Vagina (tissue), 2 donors: ENCODE data around the gene DHX35. TPM values are rescaled to one million over a fixed set of nuclear protein-coding genes. Genes with fewer than 3 reads are reported as not detected.

Experiments
- DNase-seq, 2 donors: peaks; one replicate each; pipeline ENCODE4 v3.0.0-alpha.2; 2017; ENCODE audit errors: extremely low spot score in 2 of 2
- H3K27ac ChIP-seq: fragments of 200-600 bp; sonication (generic); one replicate; pipeline ENCODE4 v1.5.1; 2019
- H3K27me3 ChIP-seq: fragments of 200-600 bp; sonication (generic); one replicate; pipeline ENCODE4 v1.5.1; 2019
- H3K36me3 ChIP-seq, 2 donors: fragments of 200-600 bp; sonication (generic); one replicate each; pipeline ENCODE4 v1.5.1; 2017 to 2019
- H3K4me1 ChIP-seq: fragments of 200-600 bp; sonication (generic); one replicate; pipeline ENCODE4 v1.5.1; 2019
- H3K4me3 ChIP-seq, 2 donors: fragments of 200-600 bp; sonication (generic); 1 replicate in 1 of 2; 2 replicates in 1 of 2; pipeline ENCODE4 v1.5.1; 2016 to 2019
- H3K9me3 ChIP-seq: fragments of 200-600 bp; sonication (generic); one replicate; pipeline ENCODE4 v1.5.1; 2019
- POLR2A ChIP-seq, 2 donors: fragments of 450-650 bp; IDR thresholded peaks; one replicate each; pipeline ENCODE4 v1.6.1; 2017; ENCODE audit warnings: antibody characterized with exemption in 2 of 2, mild to moderate bottlenecking in 2 of 2, moderate library complexity in 2 of 2
- POLR2AphosphoS5 ChIP-seq, 2 donors: sonication (generic); formaldehyde crosslinking; IDR thresholded peaks; one replicate each; pipeline ENCODE4 v1.9.0; 2017; ENCODE audit warnings: antibody characterized with exemption in 2 of 2, mild to moderate bottlenecking in 2 of 2, low read depth in 1 of 2; ENCODE audit not compliant: insufficient read depth in 1 of 2
- intact Hi-C: fragments of 100-400 bp; cut with DNase I; formaldehyde crosslinking; loops from one replicate; pipeline ENCODE4 v1.15.1; 2023
- total RNA-seq: library from RNA; depleted of rRNA; stranded (reverse); fragments of >200 nt; gene quantifications from one replicate; pipeline ENCODE4 v1.2.3, GENCODE V29; 2016
- TF ChIP-seq, protein P1 (sequence below), 3 experiments: fragments of 450-650 bp in 2 of 3; fragments of 200-600 bp in 1 of 3; sonication (generic) in 1 of 3; IDR thresholded peaks; one replicate each; pipeline ENCODE4 v1.5.1; 2017 to 2019; ENCODE audit warnings: antibody characterized with exemption in 3 of 3, mild to moderate bottlenecking in 2 of 3, moderate library complexity in 2 of 3

DHX35 gene
- total RNA-seq, 1 donor from 2014 or later: 13.0 TPM

DNA sequence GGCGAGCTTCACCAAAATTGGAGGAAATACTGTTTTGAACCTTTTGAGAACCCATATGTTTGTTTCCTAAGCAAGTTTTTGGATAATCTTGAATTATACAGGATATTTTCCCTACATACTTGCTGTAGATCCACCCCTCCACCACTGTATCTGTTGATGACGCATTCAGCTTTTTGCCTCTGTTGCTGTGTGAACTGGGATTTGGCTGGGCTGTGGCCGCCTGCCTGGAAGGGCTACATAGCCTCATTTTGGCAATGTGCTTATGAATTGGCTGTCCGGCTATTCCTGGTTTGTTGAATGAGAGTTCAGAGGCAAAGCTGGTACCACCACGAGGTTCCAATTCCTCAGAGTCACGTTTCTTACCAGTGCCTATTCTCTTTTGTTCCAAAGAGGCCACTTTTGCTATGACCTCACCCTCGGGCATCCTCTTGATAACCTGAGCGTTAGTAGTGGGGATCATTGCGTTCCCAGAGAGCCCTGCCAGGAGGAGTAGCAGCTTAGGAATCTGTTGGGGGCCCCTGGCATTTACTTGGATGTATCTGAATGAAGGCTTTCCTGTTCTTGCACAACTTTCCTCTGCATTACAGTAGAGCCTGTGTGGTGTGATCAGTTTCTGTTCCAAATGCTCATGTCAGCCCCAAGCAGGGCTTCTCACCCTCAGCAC lies 29.6 kb upstream of the DHX35 start:
- H3K9me3 ChIP-seq: no peaks in the 10 kb centered on the region
- H3K4me3 ChIP-seq: no peak overlapping the region
- H3K27me3 ChIP-seq: no peaks in the 10 kb centered on the region
- intact Hi-C loops: no loop called here
- H3K36me3 ChIP-seq: no peaks in the 10 kb centered on the region
- peaks cover 12% of the 10 kb centered on the region for H3K4me1 ChIP-seq
- TF ChIP-seq POLR2A (IDR thresholded peaks at IDR 0.05) (no peak), POLR2AphosphoS5 (IDR thresholded peaks at IDR 0.05; ENCODE audit: insufficient read depth in 1 of 2, low read depth in 1 of 2) (no peak)
- TF ChIP-seq, protein P1, sequence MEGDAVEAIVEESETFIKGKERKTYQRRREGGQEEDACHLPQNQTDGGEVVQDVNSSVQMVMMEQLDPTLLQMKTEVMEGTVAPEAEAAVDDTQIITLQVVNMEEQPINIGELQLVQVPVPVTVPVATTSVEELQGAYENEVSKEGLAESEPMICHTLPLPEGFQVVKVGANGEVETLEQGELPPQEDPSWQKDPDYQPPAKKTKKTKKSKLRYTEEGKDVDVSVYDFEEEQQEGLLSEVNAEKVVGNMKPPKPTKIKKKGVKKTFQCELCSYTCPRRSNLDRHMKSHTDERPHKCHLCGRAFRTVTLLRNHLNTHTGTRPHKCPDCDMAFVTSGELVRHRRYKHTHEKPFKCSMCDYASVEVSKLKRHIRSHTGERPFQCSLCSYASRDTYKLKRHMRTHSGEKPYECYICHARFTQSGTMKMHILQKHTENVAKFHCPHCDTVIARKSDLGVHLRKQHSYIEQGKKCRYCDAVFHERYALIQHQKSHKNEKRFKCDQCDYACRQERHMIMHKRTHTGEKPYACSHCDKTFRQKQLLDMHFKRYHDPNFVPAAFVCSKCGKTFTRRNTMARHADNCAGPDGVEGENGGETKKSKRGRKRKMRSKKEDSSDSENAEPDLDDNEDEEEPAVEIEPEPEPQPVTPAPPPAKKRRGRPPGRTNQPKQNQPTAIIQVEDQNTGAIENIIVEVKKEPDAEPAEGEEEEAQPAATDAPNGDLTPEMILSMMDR (IDR thresholded peaks at IDR 0.05): no peak
- H3K27ac ChIP-seq: no peak overlapping the region
- no peak for DNase-seq

DNA sequence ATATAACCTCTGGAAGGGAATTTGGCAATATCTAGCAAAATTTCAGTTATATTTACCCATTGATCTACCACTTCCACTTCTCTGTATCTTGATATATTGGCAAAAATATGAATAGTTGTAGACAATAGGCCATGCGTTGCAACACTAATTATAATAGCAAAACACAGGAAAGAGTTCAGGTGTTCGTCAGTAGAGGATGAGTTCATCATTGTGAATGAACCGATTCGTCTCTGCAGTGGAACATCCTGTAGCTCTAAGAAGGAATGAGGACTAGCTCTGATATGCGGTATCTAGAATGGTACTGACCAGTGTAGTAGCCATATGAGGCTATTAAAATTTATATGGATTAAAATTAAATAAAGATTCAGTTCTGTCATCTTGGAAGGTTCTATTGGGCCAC lies 27.6 kb upstream of the DHX35 start:
- Histone ChIP-seq H3K27ac (no peak overlapping the region), H3K27me3 (no peaks in the 10 kb centered on the region), H3K36me3 (no peaks in the 10 kb centered on the region), H3K9me3 (no peaks in the 10 kb centered on the region), H3K4me3 (no peak overlapping the region), H3K4me1 (peaks cover 9% of the 10 kb centered on the region)
- intact Hi-C loops: no loop called here
- DNase-seq: no peak
- no peak for TF ChIP-seq POLR2A (IDR thresholded peaks at IDR 0.05)
- no peak for TF ChIP-seq POLR2AphosphoS5 (IDR thresholded peaks at IDR 0.05; ENCODE audit: insufficient read depth in 1 of 2, low read depth in 1 of 2)
- TF ChIP-seq, protein P1 (IDR thresholded peaks at IDR 0.05): no peak

DNA sequence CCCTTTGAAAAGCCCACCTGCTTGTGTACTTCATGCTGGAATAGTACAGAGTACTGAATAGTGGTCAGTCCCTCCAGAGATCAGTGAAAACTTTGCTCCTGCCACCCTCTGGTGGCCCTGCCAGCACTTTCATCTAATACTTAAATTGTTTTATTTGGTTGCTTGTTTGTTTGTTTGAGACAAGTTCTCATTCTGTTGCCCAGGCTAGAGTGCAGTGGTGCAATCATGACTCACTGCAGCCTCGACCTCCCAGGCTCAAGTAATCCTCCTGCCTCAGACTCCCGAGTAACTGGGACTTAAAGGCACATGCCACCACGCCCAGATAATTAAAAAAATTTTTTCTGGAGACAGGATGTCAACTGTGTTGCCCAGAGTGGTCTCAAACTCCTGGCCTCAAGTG lies 26.9 kb upstream of the DHX35 start:
- H3K27ac ChIP-seq: no peak overlapping the region
- no peak overlapping the region for H3K4me3 ChIP-seq
- DNase-seq: no peak
- no peaks in the 10 kb centered on the region for H3K27me3 ChIP-seq
- TF ChIP-seq POLR2A (IDR thresholded peaks at IDR 0.05): no peak
- TF ChIP-seq, protein P1 (IDR thresholded peaks at IDR 0.05): no peak
- TF ChIP-seq POLR2AphosphoS5 (IDR thresholded peaks at IDR 0.05; ENCODE audit: insufficient read depth in 1 of 2, low read depth in 1 of 2): no peak
- intact Hi-C loops: no loop called here
- no peaks in the 10 kb centered on the region for H3K9me3 ChIP-seq
- H3K4me1 ChIP-seq: peaks cover 9% of the 10 kb centered on the region
- no peaks in the 10 kb centered on the region for H3K36me3 ChIP-seq

DNA sequence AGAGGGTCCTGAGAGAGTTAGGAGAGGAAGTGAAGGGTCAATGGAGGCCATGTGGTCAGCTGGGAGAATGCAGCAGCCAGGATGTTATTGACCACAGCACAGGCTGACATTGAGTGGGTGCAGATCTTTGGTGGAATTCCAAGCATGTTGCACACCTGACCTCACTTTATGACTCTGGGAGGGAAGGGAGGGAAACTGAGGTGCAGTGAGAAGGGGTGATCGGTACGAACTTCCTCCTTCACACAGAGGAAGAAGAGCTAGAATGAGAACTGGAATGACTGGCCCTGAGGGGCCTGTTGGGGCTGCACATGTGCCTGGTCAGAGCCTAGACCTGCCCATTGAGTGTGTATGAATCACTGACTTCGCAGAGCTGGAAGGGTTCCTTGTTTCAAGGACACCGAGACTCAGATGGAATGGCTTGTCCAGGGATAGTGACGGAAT lies 26.2 kb upstream of the DHX35 start:
- peaks cover 9% of the 10 kb centered on the region for H3K4me1 ChIP-seq
- no peak for DNase-seq
- no peaks in the 10 kb centered on the region for H3K9me3 ChIP-seq
- H3K27me3 ChIP-seq: no peaks in the 10 kb centered on the region
- TF ChIP-seq POLR2AphosphoS5 (IDR thresholded peaks at IDR 0.05; ENCODE audit: insufficient read depth in 1 of 2, low read depth in 1 of 2) (peak in 1 of 2 donors; percentile 12), POLR2A (IDR thresholded peaks at IDR 0.05) (no peak)
- no peaks in the 10 kb centered on the region for H3K36me3 ChIP-seq
- intact Hi-C loops: no loop called here
- no peak overlapping the region for H3K4me3 ChIP-seq
- no peak overlapping the region for H3K27ac ChIP-seq

DNA sequence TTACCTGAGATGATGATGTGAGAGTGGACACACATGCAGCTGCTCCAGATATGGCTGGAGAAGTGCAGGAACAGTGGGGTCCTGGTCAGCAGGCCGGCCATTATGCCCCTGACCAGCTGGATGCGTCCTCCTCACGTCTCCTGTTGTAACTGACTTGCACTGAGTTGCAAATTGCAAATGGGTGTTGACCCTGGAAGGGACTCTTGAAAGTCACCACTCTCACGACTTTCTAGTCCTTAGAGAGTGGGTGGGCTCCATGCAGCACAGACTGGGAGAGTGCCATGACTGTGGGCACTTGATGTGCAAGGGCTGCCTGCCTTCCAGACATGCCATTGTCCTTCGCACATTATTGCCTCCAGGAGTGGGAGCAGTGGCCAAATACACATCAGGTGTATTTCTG lies 25.1 kb upstream of the DHX35 start:
- intact Hi-C loops: no loop called here
- H3K36me3 ChIP-seq: no peaks in the 10 kb centered on the region
- H3K27me3 ChIP-seq: no peaks in the 10 kb centered on the region
- H3K4me3 ChIP-seq: no peak overlapping the region
- no peak overlapping the region for H3K27ac ChIP-seq
- H3K9me3 ChIP-seq: no peaks in the 10 kb centered on the region
- DNase-seq: no peak
- peaks cover 5% of the 10 kb centered on the region for H3K4me1 ChIP-seq
- no peak for TF ChIP-seq POLR2AphosphoS5 (IDR thresholded peaks at IDR 0.05; ENCODE audit: insufficient read depth in 1 of 2, low read depth in 1 of 2)
- no peak for TF ChIP-seq POLR2A (IDR thresholded peaks at IDR 0.05)
- TF ChIP-seq, protein P1 (IDR thresholded peaks at IDR 0.05): no peak
